Uterus (tissue), 2 donors: ENCODE data around the gene AGBL1.

Source experiments
- CTCF ChIP-seq, 4 experiments: fragments of 200-600 bp in 2 of 4; fragments of 450-650 bp in 2 of 4; sonication (generic) in 2 of 4; IDR thresholded peaks; one replicate each; pipeline ENCODE4 v1.5.1; 2016 to 2019; ENCODE audit warnings: antibody characterized with exemption in 4 of 4, mild to moderate bottlenecking in 2 of 4, moderate library complexity in 1 of 4
- POLR2A ChIP-seq, 2 donors: fragments of 450-650 bp; IDR thresholded peaks; one replicate each; pipeline ENCODE4 v1.6.1; 2016; ENCODE audit warnings: antibody characterized with exemption in 2 of 2, mild to moderate bottlenecking in 1 of 2, moderate library complexity in 1 of 2

- TF ChIP-seq CTCF (IDR thresholded peaks at IDR 0.05) (no peak), POLR2A (IDR thresholded peaks at IDR 0.05) (no peak)
Observed at GRCh38 chr15:86725628-86726027, 646.0 kb downstream of the AGBL1 start.
